ENCODE results near the gene CABLES1.

DNA sequence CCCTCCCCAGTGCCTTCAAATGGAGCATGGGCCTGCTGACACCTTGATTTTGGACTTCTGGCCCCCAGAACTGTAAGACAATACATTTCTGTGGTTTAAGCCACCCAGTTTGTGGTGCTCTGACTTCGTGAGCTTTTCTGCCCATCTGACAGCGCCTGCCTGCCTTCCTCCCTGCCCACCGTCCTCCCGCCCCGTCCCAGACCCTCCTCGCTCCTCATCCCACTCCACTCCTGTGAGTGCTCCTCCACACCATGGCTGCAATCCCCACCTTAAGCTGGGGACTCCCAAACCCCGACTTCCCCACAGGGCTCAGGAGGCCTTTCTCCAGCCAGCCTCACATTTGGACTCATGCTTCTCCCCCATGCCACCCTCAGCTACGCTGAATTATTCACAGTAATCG is 70.7 kb downstream of the CABLES1 start:
- TF ChIP-seq, protein P1, sequence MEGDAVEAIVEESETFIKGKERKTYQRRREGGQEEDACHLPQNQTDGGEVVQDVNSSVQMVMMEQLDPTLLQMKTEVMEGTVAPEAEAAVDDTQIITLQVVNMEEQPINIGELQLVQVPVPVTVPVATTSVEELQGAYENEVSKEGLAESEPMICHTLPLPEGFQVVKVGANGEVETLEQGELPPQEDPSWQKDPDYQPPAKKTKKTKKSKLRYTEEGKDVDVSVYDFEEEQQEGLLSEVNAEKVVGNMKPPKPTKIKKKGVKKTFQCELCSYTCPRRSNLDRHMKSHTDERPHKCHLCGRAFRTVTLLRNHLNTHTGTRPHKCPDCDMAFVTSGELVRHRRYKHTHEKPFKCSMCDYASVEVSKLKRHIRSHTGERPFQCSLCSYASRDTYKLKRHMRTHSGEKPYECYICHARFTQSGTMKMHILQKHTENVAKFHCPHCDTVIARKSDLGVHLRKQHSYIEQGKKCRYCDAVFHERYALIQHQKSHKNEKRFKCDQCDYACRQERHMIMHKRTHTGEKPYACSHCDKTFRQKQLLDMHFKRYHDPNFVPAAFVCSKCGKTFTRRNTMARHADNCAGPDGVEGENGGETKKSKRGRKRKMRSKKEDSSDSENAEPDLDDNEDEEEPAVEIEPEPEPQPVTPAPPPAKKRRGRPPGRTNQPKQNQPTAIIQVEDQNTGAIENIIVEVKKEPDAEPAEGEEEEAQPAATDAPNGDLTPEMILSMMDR (IDR thresholded peaks at IDR 0.05; ENCODE audit: poor library complexity): no peak
- no peak for TF ChIP-seq EZH2 (IDR thresholded peaks at IDR 0.05; ENCODE audit: borderline replicate concordance)
